Activated CD8-positive, alpha-beta T cell treated with anti-CD3 and anti-CD28 coated beads, Interleukin-2, amount 10 ng/mL, durations not matched to agents 7 days and 5 days (primary cell): ENCODE measurements around the gene RAPGEF4. TPM values are rescaled to one million over a fixed set of nuclear protein-coding genes. Genes with fewer than 3 reads are reported as not detected.
"Not testable (repeated sequence)": the region's sequence is repeated elsewhere in the genome, so short reads cannot be mapped to it uniquely, and the experiment has no call there.

Source experiments
- ATAC-seq: fragments of 150-1000 bp; cut with Tn5 transposase; one replicate; pipeline ENCODE4 v1.10.0; 2021; ENCODE audit warnings: moderate library complexity
- CTCF ChIA-PET: fragments of 350-600 bp; sonication (Branson Sonifier 250); formaldehyde crosslinking; loops from one replicate; lab custom pipeline; 2021; ENCODE audit warnings: antibody characterized with exemption; lab: Charles Lee
- POLR2A ChIA-PET: fragments of 350-600 bp; sonication (Branson Sonifier 250); formaldehyde crosslinking; loops from one replicate; lab custom pipeline; 2021; ENCODE audit warnings: antibody characterized with exemption; lab: Charles Lee
- DNase-seq: peaks from one replicate; pipeline ENCODE4 v3.0.0-alpha.2; 2020
- H3K27ac Mint-ChIP-seq: one replicate; pipeline ENCODE4 v1.8.0; 2021; ENCODE audit warnings: mild to moderate bottlenecking, mixed read lengths
- H3K27me3 Mint-ChIP-seq: one replicate; pipeline ENCODE4 v1.8.0; 2021; ENCODE audit warnings: low read depth, mixed read lengths
- H3K36me3 Mint-ChIP-seq: one replicate; pipeline ENCODE4 v1.8.0; 2021; ENCODE audit warnings: low read depth, mixed read lengths
- H3K4me1 Mint-ChIP-seq: one replicate; pipeline ENCODE4 v1.8.0; 2021; ENCODE audit warnings: low read depth, mixed read lengths
- H3K4me3 Mint-ChIP-seq: one replicate; pipeline ENCODE4 v1.8.0; 2021; ENCODE audit warnings: mild to moderate bottlenecking, mixed read lengths
- H3K9me3 Mint-ChIP-seq: one replicate; pipeline ENCODE4 v1.8.0; 2022; ENCODE audit warnings: mixed read lengths; ENCODE audit not compliant: insufficient read depth
- total RNA-seq, 2 experiments: library from RNA; stranded (reverse); gene quantifications; one replicate each; pipeline ENCODE4 v1.2.3, GENCODE V29; 2021

RAPGEF4 gene
- total RNA-seq, 2 experiments from 2014 or later, result 0.63 to 0.97 TPM

DNA sequence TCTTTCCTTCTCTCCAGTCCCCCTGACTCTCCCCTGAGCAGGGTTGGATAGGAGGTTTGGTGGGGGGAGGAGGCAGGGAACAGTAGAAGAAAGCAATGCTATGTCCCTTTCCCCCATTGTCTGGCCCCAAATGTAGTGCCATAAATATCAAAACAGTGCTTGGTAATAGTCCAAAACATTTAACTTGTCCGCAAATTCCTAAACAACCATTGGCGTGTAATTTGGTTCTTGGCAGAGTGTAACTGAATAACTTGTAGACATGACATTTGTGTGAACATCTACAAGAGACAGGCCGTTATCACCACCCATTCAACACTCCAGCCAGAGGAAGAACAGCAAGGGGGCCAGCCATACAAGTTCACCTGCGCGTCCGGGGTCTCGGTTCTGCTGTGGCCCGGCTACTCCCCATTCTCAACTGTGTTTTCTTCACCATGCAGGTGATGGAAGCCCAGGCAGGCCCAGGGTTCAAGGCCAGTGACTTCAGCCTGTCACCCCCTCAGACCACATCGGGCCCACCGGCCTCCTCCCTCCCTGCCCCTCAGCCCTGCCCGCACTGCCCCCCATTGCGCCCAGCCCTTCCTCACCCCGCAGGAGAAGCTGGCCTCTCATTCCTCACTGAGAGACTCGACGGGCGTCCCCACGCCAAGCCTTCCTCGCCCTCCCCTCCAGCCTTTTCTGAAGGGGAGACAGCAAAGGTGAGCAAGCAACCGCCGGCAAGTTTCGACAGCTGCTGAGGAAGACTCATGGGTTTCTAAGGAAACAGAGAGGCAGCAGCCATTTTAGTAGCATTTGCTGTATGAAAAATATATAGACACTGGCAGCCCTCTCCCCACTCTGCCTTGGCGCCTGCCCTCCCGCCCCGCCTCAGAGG lies 699 bp upstream of the RAPGEF4 start:
- Mint-ChIP-seq H3K27me3 (peaks cover 53% of the 10 kb centered on the region), H3K9me3 (no peaks in the 10 kb centered on the region), H3K4me1 (peaks cover 7% of the 10 kb centered on the region), H3K4me3 (peak overlapping the region; percentile 41), H3K27ac (no peak overlapping the region), H3K36me3 (no peaks in the 10 kb centered on the region)
- ChIA-PET CTCF (no interaction called here), POLR2A (no interaction called here)
- ATAC-seq (no peak), DNase-seq (no peak)

GRCh38 chr2:172736424-172737174 lies 954 bp downstream of the RAPGEF4 start:
- H3K36me3 Mint-ChIP-seq, result no peaks in the 10 kb centered on the region
- H3K27me3 Mint-ChIP-seq, result peaks cover 50% of the 10 kb centered on the region
- H3K4me3 Mint-ChIP-seq, result peak overlapping the region; percentile 41
- no peaks in the 10 kb centered on the region for H3K9me3 Mint-ChIP-seq
- ChIA-PET CTCF (no interaction called here), POLR2A (interaction anchor here (0.6 kb wide), 1 partner anchor 234 kb away, joined by 4 read pairs; no protein-coding TSS in a partner anchor)
- ATAC-seq (no peak), DNase-seq (no peak)
- no peak overlapping the region for H3K27ac Mint-ChIP-seq
- peaks cover 7% of the 10 kb centered on the region for H3K4me1 Mint-ChIP-seq

- Mint-ChIP-seq H3K36me3 (no peaks in the 10 kb centered on the region), H3K4me1 (peaks cover 7% of the 10 kb centered on the region), H3K9me3 (peaks cover 8% of the 10 kb centered on the region), H3K27ac (no peak overlapping the region), H3K4me3 (no peak overlapping the region), H3K27me3 (peaks cover 31% of the 10 kb centered on the region)
- ChIA-PET CTCF (no interaction called here), POLR2A (no interaction called here)
- DNase-seq, result no peak
- ATAC-seq, result no peak
Measured at GRCh38 chr2:172739661-172740266, 4.1 kb downstream of the RAPGEF4 start.

- Mint-ChIP-seq H3K27me3 (peaks cover 26% of the 10 kb centered on the region), H3K36me3 (no peaks in the 10 kb centered on the region), H3K4me3 (no peak overlapping the region), H3K4me1 (peaks cover 5% of the 10 kb centered on the region), H3K9me3 (peaks cover 8% of the 10 kb centered on the region), H3K27ac (no peak overlapping the region)
- ATAC-seq (no peak), DNase-seq (no peak)
- ChIA-PET POLR2A (no interaction called here), CTCF (no interaction called here)
Measured at GRCh38 chr2:172740856-172741255, 5.2 kb downstream of the RAPGEF4 start.

- no peaks in the 10 kb centered on the region for H3K36me3 Mint-ChIP-seq
- POLR2A ChIA-PET, result no interaction called here
- no peaks in the 10 kb centered on the region for H3K4me1 Mint-ChIP-seq
- peaks cover 13% of the 10 kb centered on the region for H3K27me3 Mint-ChIP-seq
- no peak overlapping the region for H3K27ac Mint-ChIP-seq
- H3K4me3 Mint-ChIP-seq, result no peak overlapping the region
- CTCF ChIA-PET, result no interaction called here
- ATAC-seq, result no peak
- no peak for DNase-seq
- H3K9me3 Mint-ChIP-seq, result peaks cover 8% of the 10 kb centered on the region
Measured at GRCh38 chr2:172742931-172743540, 7.4 kb downstream of the RAPGEF4 start.

DNA sequence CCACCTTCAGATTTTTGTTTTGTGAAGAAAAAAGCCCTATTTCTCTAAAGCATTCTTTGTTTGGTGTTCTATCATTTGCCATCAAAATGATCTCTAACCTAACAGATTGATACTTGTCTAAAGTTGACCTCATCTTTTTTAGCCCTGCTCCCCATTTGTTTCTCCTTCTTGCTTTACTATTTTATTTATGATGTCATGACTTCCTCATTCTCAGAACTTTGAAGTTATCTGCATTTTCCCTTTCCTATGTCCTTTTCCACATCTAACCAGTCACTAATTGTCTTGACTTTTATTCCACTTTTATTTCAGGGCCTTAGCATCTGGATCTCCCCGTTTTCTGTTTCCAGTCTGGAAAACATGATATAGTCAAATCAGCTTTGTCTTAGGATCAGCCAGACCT lies 8.3 kb downstream of the RAPGEF4 start:
- no peak overlapping the region for H3K4me3 Mint-ChIP-seq
- CTCF ChIA-PET, result no interaction called here
- POLR2A ChIA-PET, result no interaction called here
- no peaks in the 10 kb centered on the region for H3K4me1 Mint-ChIP-seq
- DNase-seq (no peak), ATAC-seq (no peak)
- no peaks in the 10 kb centered on the region for H3K36me3 Mint-ChIP-seq
- peaks cover 8% of the 10 kb centered on the region for H3K9me3 Mint-ChIP-seq
- no peak overlapping the region for H3K27ac Mint-ChIP-seq
- H3K27me3 Mint-ChIP-seq, result peaks cover 6% of the 10 kb centered on the region

DNA sequence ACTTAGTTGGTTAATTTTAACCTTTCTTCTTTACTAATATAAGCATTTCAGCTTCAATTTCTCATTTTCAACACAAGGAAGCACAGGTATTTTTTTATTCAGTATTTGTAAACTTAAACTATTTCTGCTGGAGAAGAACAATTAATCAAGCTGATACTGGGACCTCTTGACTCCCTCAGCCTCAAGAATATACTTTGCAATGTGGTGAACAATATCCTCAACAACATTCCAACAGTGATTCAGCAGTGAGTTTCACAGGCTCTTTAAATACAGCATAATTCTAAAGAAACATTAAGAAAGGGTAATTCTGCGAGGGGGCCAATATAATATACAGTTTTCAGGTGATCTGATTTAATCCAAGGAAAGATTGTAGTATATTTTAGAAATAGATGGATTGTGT lies 10.0 kb downstream of the RAPGEF4 start:
- ChIA-PET POLR2A (no interaction called here), CTCF (no interaction called here)
- H3K4me1 Mint-ChIP-seq, result no peaks in the 10 kb centered on the region
- no peaks in the 10 kb centered on the region for H3K36me3 Mint-ChIP-seq
- DNase-seq (no peak), ATAC-seq (no peak)
- H3K9me3 Mint-ChIP-seq, result peaks cover 8% of the 10 kb centered on the region
- H3K27ac Mint-ChIP-seq, result no peak overlapping the region
- no peak overlapping the region for H3K4me3 Mint-ChIP-seq
- H3K27me3 Mint-ChIP-seq, result peaks cover 3% of the 10 kb centered on the region

DNA sequence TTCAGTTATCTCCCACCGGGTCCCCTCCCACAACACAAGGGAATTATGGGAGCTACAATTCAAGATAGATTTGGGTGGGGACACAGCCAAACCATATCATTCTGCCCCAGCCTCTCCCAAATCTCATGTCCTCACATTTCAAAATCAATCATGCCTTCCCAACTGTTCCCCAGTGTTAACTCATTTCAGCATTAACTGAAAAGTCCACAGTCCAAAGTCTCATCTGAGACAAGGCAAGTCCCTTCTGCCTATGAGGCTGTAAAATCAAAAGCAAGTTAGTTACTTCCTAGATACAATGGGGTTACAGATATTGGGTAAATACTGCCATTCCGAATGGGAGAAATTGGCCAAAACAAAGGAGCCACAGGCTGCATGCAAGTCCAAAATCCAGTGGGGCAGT lies 12.9 kb downstream of the RAPGEF4 start:
- H3K27me3 Mint-ChIP-seq, H3K36me3 Mint-ChIP-seq, POLR2A ChIA-PET, H3K4me3 Mint-ChIP-seq, ATAC-seq, H3K4me1 Mint-ChIP-seq, CTCF ChIA-PET, H3K9me3 Mint-ChIP-seq, H3K27ac Mint-ChIP-seq, DNase-seq: not testable (repeated sequence)

GRCh38 chr2:172749388-172749787 lies 13.7 kb downstream of the RAPGEF4 start:
- DNase-seq (no peak), ATAC-seq (no peak)
- H3K9me3 Mint-ChIP-seq, result peaks cover 2% of the 10 kb centered on the region
- H3K27me3 Mint-ChIP-seq, result peaks cover 9% of the 10 kb centered on the region
- ChIA-PET CTCF (no interaction called here), POLR2A (no interaction called here)
- H3K4me1 Mint-ChIP-seq, result no peaks in the 10 kb centered on the region
- H3K4me3 Mint-ChIP-seq, result no peak overlapping the region
- H3K27ac Mint-ChIP-seq, result no peak overlapping the region
- H3K36me3 Mint-ChIP-seq, result no peaks in the 10 kb centered on the region

- no peak overlapping the region for H3K27ac Mint-ChIP-seq
- ATAC-seq (no peak), DNase-seq (no peak)
- no peak overlapping the region for H3K4me3 Mint-ChIP-seq
- H3K9me3 Mint-ChIP-seq, result no peaks in the 10 kb centered on the region
- POLR2A ChIA-PET, result interaction anchor here (0.5 kb wide), 1 partner anchor 194 kb away, joined by 4 read pairs; no protein-coding TSS in a partner anchor
- H3K36me3 Mint-ChIP-seq, result no peaks in the 10 kb centered on the region
- CTCF ChIA-PET, result no interaction called here
- H3K27me3 Mint-ChIP-seq, result peaks cover 9% of the 10 kb centered on the region
- no peaks in the 10 kb centered on the region for H3K4me1 Mint-ChIP-seq
Measured at GRCh38 chr2:172751564-172751963, 15.9 kb downstream of the RAPGEF4 start.

DNA sequence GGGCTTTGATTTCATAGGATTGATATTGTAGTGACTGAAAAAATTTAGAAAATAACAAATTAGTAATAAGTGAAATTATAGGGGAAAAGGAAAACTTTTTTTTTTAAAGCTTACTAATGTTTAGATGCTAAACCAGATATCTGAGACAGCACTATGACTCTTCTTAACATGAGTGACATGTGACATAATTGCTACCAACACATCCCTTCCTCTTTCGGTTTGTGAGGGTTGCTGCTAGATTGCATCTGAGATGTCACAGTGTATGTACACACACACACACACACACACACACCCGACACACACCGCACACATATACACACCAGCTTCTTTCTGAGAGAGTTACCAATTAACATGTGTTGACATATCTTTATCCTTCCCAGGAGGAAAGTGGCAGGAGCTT lies 18.0 kb downstream of the RAPGEF4 start:
- ChIA-PET CTCF (no interaction called here), POLR2A (no interaction called here)
- H3K27me3 Mint-ChIP-seq, result peaks cover 12% of the 10 kb centered on the region
- no peaks in the 10 kb centered on the region for H3K9me3 Mint-ChIP-seq
- DNase-seq (no peak), ATAC-seq (no peak)
- H3K4me3 Mint-ChIP-seq, result no peak overlapping the region
- H3K27ac Mint-ChIP-seq, result no peak overlapping the region
- no peaks in the 10 kb centered on the region for H3K36me3 Mint-ChIP-seq
- no peaks in the 10 kb centered on the region for H3K4me1 Mint-ChIP-seq
